Spleen (tissue), 11 donors: ENCODE results near the gene LMAN2L. TPM values are rescaled to one million over a fixed set of nuclear protein-coding genes. Genes with fewer than 3 reads are reported as not detected.

Source experiments
- DNase-seq: peaks from one replicate; pipeline ENCODE4 v3.0.0-alpha.2; 2020
- H3K27ac ChIP-seq, 8 donors: fragments of 200-600 bp; sonication (generic) in 7 of 8; 1 replicate in 4 of 8; 2 replicates in 4 of 8; pipeline versions ENCODE4 v1.5.0 to v1.8.0; 2016 to 2021; ENCODE audit warnings: inconsistent platforms in 4 of 8, mild to moderate bottlenecking in 4 of 8, moderate library complexity in 1 of 8
- H3K27me3 ChIP-seq, 7 donors: fragments of 200-600 bp; sonication (generic) in 6 of 7; replicated peaks in 1 of 7; 1 replicate in 4 of 7; 2 replicates in 3 of 7; pipeline versions ENCODE4 v1.5.0 to v1.8.0; 2016 to 2021; ENCODE audit warnings: inconsistent platforms in 3 of 7, mild to moderate bottlenecking in 1 of 7
- H3K36me3 ChIP-seq, 6 donors: fragments of 200-600 bp; sonication (generic) in 5 of 6; 1 replicate in 4 of 6; 2 replicates in 2 of 6; pipeline versions ENCODE4 v1.5.0 to v1.8.0; 2016 to 2021; ENCODE audit warnings: inconsistent platforms in 2 of 6
- H3K4me1 ChIP-seq, 6 donors: fragments of 200-600 bp; sonication (generic) in 5 of 6; 1 replicate in 3 of 6; 2 replicates in 3 of 6; pipeline versions ENCODE4 v1.5.0 to v1.8.0; 2016 to 2021; ENCODE audit warnings: inconsistent platforms in 3 of 6
- H3K4me3 ChIP-seq, 8 donors: fragments of 200-600 bp; sonication (generic) in 7 of 8; 1 replicate in 4 of 8; 2 replicates in 4 of 8; pipeline versions ENCODE4 v1.5.0 to v1.8.0; 2016 to 2021; ENCODE audit warnings: inconsistent platforms in 4 of 8, mild to moderate bottlenecking in 4 of 8, moderate library complexity in 2 of 8
- H3K9me3 ChIP-seq, 8 donors: fragments of 200-600 bp; sonication (generic) in 7 of 8; 1 replicate in 4 of 8; 2 replicates in 4 of 8; pipeline versions ENCODE4 v1.5.0 to v1.8.0; 2016 to 2021; ENCODE audit warnings: inconsistent platforms in 4 of 8
- CTCF ChIP-seq, 11 experiments: fragments of 200-600 bp in 7 of 11; fragments of 450-650 bp in 4 of 11; sonication (generic) in 4 of 11; IDR thresholded peaks in 8 of 11; conservative IDR thresholded peaks in 3 of 11; 1 replicate in 7 of 11; 2 replicates in 4 of 11; pipeline versions ENCODE4 v1.4.0 to v1.8.0; 2016 to 2021; ENCODE audit warnings: antibody characterized with exemption in 11 of 11, inconsistent platforms in 4 of 11, mild to moderate bottlenecking in 1 of 11
- POLR2A ChIP-seq, 3 donors: fragments of 450-650 bp; IDR thresholded peaks; one replicate each; pipeline ENCODE4 v1.5.1; 2017; ENCODE audit warnings: antibody characterized with exemption in 3 of 3, mild to moderate bottlenecking in 1 of 3
- POLR2AphosphoS5 ChIP-seq, 3 donors: sonication (generic); formaldehyde crosslinking; IDR thresholded peaks; one replicate each; pipeline ENCODE4 v1.5.1; 2017; ENCODE audit warnings: antibody characterized with exemption in 3 of 3
- WGBS, 5 donors: extraction: QIAGEN DNeasy Blood & Tissue Kit in 3 of 5; methylation state at CpG; one replicate each; pipeline versions ENCODE4 v1.1.5 to v1.1.7; 2013 to 2018; 5-methylcytosine and 5-hydroxymethylcytosine counted together
- intact Hi-C: fragments of 100-400 bp; cut with DNase I; formaldehyde crosslinking; loops from one replicate; pipeline ENCODE4 v1.15.0; 2023; ENCODE audit warnings: low total_unique reads
- polyA plus RNA-seq, 3 donors: library from polyadenylated mRNA; stranded (reverse); fragments of 200-250 nt; gene quantifications; one replicate each; pipeline ENCODE4 v1.2.1, GENCODE V29; 2013
- total RNA-seq, 7 donors: library from RNA; depleted of rRNA in 3 of 7; stranded (reverse); fragments of >200 nt in 3 of 7; fragmentation: NEBNext Ultra II Directional in 4 of 7; extraction: Animal tissue kit (Norgen Biotek cat#: 25700) in 4 of 7; gene quantifications; one replicate each; pipeline versions ENCODE4 v1.1.0 to v1.2.1, GENCODE V29; 2016 to 2021
- donor health status: healthy with polysubstance abuse.
- donor health status: DM: no; HTN: no; CAD: no; lungs with moderate emphysema.
- donor health status: DM: no; HTN: no; CAD: no.
- donor health status: Bipolar disorder and iron deficiency.
- donor health status: healthy.
- donor health status: DM: no; HTN: no; CAD: no.
- donor health status: DM: yes; HTN: yes; CAD: no.

The LMAN2L gene
- total and polyA plus RNA-seq, 10 donors: 5.8 to 15.4 (median 9.3) TPM

GRCh38 chr2:96683972-96684820 is 55.7 kb downstream of the LMAN2L start:
- intact Hi-C loops: no loop called here
- H3K27ac ChIP-seq: no peak overlapping the region
- no peak overlapping the region for H3K4me3 ChIP-seq
- no peaks in the 10 kb centered on the region for H3K9me3 ChIP-seq
- H3K4me1 ChIP-seq: peaks cover 0 to 33% (median 16%) of the 10 kb centered on the region in 6 donors
- H3K36me3 ChIP-seq: no peaks in the 10 kb centered on the region
- no peak for DNase-seq
- WGBS, 5 donors: 92 to 95% (median 94%) methylated on average over 12 to 13 of the region's 13 CpGs
- no peak for TF ChIP-seq POLR2A (IDR thresholded peaks at IDR 0.05)
- TF ChIP-seq CTCF (IDR thresholded peaks at IDR 0.05 in 8 of 11, conservative IDR thresholded peaks at IDR 0.05 in 3 of 11): no peak
- no peak for TF ChIP-seq POLR2AphosphoS5 (IDR thresholded peaks at IDR 0.05)
- H3K27me3 ChIP-seq: peaks cover 0 to 3% (median 0%) of the 10 kb centered on the region in 7 donors

- TF ChIP-seq CTCF (IDR thresholded peaks at IDR 0.05 in 8 of 11, conservative IDR thresholded peaks at IDR 0.05 in 3 of 11) (no peak), POLR2AphosphoS5 (IDR thresholded peaks at IDR 0.05) (no peak)
- 82 to 86% (median 83%) methylated on average over 5 of the region's 5 CpGs for WGBS, 5 donors
- Histone ChIP-seq H3K4me1 (peaks cover 0 to 24% (median 13%) of the 10 kb centered on the region in 6 donors), H3K9me3 (no peaks in the 10 kb centered on the region), H3K36me3 (no peaks in the 10 kb centered on the region), H3K4me3 (no peak overlapping the region), H3K27me3 (peaks cover 0 to 3% (median 0%) of the 10 kb centered on the region in 7 donors), H3K27ac (no peak overlapping the region)
- intact Hi-C loops: no loop called here
- no peak for DNase-seq
Observed at GRCh38 chr2:96683307-96683706, 56.6 kb downstream of the LMAN2L start.

DNA sequence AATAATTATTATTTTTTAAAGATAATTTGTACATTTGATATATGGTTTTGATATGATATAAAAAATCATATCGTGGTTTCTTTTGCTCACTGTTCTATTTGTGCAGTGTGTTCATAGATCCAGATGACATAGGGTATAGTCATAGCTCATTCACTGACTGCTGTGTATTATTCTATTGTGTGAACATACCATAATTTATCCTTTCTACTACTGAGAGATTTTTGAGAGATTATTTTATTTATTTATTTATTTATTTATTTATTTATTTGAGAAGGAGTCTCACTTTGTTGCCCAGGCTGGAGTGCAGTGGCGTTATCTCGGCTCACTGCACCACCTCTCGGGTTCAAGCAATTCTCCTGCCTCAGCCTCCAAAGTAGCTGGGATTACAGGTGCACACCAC is 58.3 kb downstream of the LMAN2L start:
- Histone ChIP-seq H3K4me3 (no peak overlapping the region), H3K9me3 (no peaks in the 10 kb centered on the region), H3K36me3 (no peaks in the 10 kb centered on the region), H3K27ac (no peak overlapping the region), H3K27me3 (peaks cover 0 to 3% (median 0%) of the 10 kb centered on the region in 7 donors), H3K4me1 (peaks cover 0 to 17% (median 10%) of the 10 kb centered on the region in 6 donors)
- intact Hi-C loops: no loop called here
- no peak for DNase-seq
- 92 to 99% (median 94%) methylated on average over 4 of the region's 4 CpGs for WGBS, 5 donors
- no peak for TF ChIP-seq POLR2A (IDR thresholded peaks at IDR 0.05)
- no peak for TF ChIP-seq CTCF (IDR thresholded peaks at IDR 0.05 in 8 of 11, conservative IDR thresholded peaks at IDR 0.05 in 3 of 11)
- TF ChIP-seq POLR2AphosphoS5 (IDR thresholded peaks at IDR 0.05): no peak

DNA sequence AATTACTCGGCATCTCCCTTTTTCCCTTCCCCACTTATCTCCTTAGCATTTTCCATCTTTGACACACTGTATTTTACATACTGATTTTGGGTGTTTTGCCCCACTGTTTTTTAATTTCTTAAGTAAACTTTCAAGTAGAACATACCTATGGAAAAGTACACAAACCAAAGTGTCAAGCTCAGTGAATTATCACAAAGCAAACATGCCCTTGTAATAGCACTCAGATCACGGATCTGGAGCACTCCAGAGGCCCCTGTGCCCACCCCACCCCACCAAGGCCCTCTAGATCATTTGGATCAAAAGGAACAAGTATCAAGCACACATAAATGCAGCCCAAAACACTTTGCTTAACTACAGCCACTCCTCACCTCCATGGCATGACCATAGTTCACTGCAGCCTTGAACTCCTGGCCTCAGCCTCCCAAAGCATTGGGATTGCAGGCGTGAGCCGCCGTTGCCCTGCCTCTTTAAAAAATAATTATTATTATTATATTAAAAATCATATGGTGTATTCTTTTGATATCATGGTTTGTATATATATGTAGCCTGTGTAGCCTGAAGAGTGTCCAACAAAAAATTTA is 59.2 kb downstream of the LMAN2L start:
- Histone ChIP-seq H3K4me1 (peaks cover 0 to 10% (median 6%) of the 10 kb centered on the region in 6 donors), H3K9me3 (no peaks in the 10 kb centered on the region), H3K4me3 (no peak overlapping the region), H3K27me3 (no peaks in the 10 kb centered on the region), H3K27ac (no peak overlapping the region), H3K36me3 (no peaks in the 10 kb centered on the region)
- intact Hi-C loops: no loop called here
- TF ChIP-seq POLR2A (IDR thresholded peaks at IDR 0.05): no peak
- no peak for TF ChIP-seq POLR2AphosphoS5 (IDR thresholded peaks at IDR 0.05)
- TF ChIP-seq CTCF (IDR thresholded peaks at IDR 0.05 in 8 of 11, conservative IDR thresholded peaks at IDR 0.05 in 3 of 11): no peak
- peak; percentile 18 for DNase-seq
- WGBS, 5 donors: 73 to 84% (median 83%) methylated on average over 5 of the region's 5 CpGs
